ENCODE results near the gene NR6A1. TPM values are rescaled to one million over a fixed set of nuclear protein-coding genes. Genes with fewer than 3 reads are reported as not detected.

The NR6A1 gene
- total and polyA plus RNA-seq, 2 of the 13 experiments (the other 11 are each of a cell fraction or from before 2014, with no cell fraction given): 28.1 to 31.5 TPM

DNA sequence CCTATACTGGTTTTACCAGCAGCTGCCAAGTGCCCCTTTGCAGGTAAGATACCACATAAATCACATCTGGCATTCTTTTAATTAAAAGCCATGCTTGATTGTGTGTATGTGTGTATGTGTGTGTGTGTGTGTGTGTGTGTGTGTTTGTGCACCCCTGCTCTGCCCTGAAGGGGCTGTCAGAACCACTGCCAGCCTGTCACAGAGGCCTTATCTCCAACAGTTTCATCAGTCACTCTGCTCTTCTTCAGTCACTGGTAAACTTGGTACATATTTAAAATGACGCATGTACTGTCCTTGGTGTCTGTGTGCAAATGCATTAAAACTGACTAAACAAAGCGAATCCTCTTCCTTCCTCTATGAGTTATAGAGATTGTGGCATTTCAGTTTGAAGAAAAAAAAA, 244.9 kb downstream of the NR6A1 start:
- intact Hi-C loops (cut with micrococcal nuclease; ENCODE audit: unreplicated experiment) (no loop called here), in situ Hi-C loops (cut with HindIII; ENCODE audit: extremely low pct_ligation_motif_present, low pct_unique_long_range_greater_than_20kb) (no loop called here)
- no peak overlapping the region for H3K9ac ChIP-seq (ENCODE audit: insufficient read depth, low read depth, low read length)
- ATAC-seq: no peak
- H3K4me1 ChIP-seq (ENCODE audit: insufficient read depth, low read length): peaks cover 32% of the 10 kb centered on the region
- no peak for FAIRE-seq
- no peak overlapping the region for H2AFZ ChIP-seq (ENCODE audit: low read length)
- no TSS peak for BruUV-seq (replicated peaks)
- H3K4me2 ChIP-seq (ENCODE audit: low read depth, low read length): no peak overlapping the region
- WGBS (ENCODE audit: low lambda C conversion rate): 97% methylated on average over 2 of the region's 2 CpGs
- H3K27ac ChIP-seq (ENCODE audit: extremely low read length, insufficient read depth, low read length): no peak overlapping the region
- CTCF ChIA-PET (ENCODE audit: low intra/inter-chr PET ratio, low total read pairs): no interaction called here
- no peaks in the 10 kb centered on the region for H3K27me3 ChIP-seq (ENCODE audit: control insufficient read depth in 1 of 2, insufficient read depth in 2 of 2, low read length in 2 of 2)
- POLR2A ChIA-PET: interaction anchor here (1.2 kb wide), 1 partner anchor 15 kb away, joined by 3 read pairs; no protein-coding TSS in a partner anchor
- DNase-seq (ENCODE audit: low spot score): no peak
- H3K79me2 ChIP-seq (ENCODE audit: insufficient read depth, low read length): no peaks in the 10 kb centered on the region
- H3K9me3 ChIP-seq (ENCODE audit: low read length): no peaks in the 10 kb centered on the region
- TF ChIP-seq ZNF44 (CRISPR knock-in tag; IDR thresholded peaks at IDR 0.05): no peak
- TF ChIP-seq XBP1 (CRISPR knock-in tag; IDR thresholded peaks at IDR 0.05): no peak
- no peak for TF ChIP-seq DMAP1 (CRISPR knock-in tag; IDR thresholded peaks at IDR 0.05)
- no peak for TF ChIP-seq KDM2A (CRISPR knock-in tag; IDR thresholded peaks at IDR 0.05; ENCODE audit: borderline replicate concordance, low read depth)
- TF ChIP-seq HHEX (CRISPR knock-in tag; IDR thresholded peaks at IDR 0.05): no peak
- no peak for TF ChIP-seq ZBTB21 (CRISPR knock-in tag; IDR thresholded peaks at IDR 0.05)
- TF ChIP-seq ZNF20 (CRISPR knock-in tag; IDR thresholded peaks at IDR 0.05): no peak
- no peak for TF ChIP-seq FOXA1 (IDR thresholded peaks at IDR 0.05)
- no peak for TF ChIP-seq FOXA1 (CRISPR knock-in tag; IDR thresholded peaks at IDR 0.05)
- no peak for TF ChIP-seq ZNF879 (CRISPR knock-in tag; IDR thresholded peaks at IDR 0.05)
- TF ChIP-seq ZNF224 (CRISPR knock-in tag; IDR thresholded peaks at IDR 0.05): no peak
- no peak for TF ChIP-seq ZFP62 (CRISPR knock-in tag; IDR thresholded peaks at IDR 0.05)
- no peak for TF ChIP-seq FOSL1 (CRISPR knock-in tag; IDR thresholded peaks at IDR 0.05; ENCODE audit: borderline replicate concordance)
- TF ChIP-seq FOXP1 (IDR thresholded peaks at IDR 0.05): no peak
- TF ChIP-seq FOXP1 (CRISPR knock-in tag; IDR thresholded peaks at IDR 0.05): no peak
- H3K4me3 ChIP-seq (replicated peaks in 1 of 3; ENCODE audit: insufficient read depth in 1 of 3, low read depth in 2 of 3, low read length in 3 of 3): no peak overlapping the region
- no peaks in the 10 kb centered on the region for H4K20me1 ChIP-seq (ENCODE audit: insufficient read depth, low read length)
- peaks cover 15 to 55% of the 10 kb centered on the region in 2 experiments for H3K36me3 ChIP-seq (replicated peaks in 1 of 2; ENCODE audit: control insufficient read depth in 1 of 2, insufficient read depth in 2 of 2, low read length in 2 of 2)
